Activated CD8-positive, alpha-beta memory T cell treated with anti-CD3 and anti-CD28 coated beads, Interleukin-2, amount 10 ng/mL, durations not matched to agents 7 days and 5 days (primary cell): Measurements from ENCODE around the gene ROMO1. TPM values are rescaled to one million over a fixed set of nuclear protein-coding genes. Genes with fewer than 3 reads are reported as not detected.

Experiments used
- ATAC-seq: fragments of 150-1000 bp; cut with Tn5 transposase; one replicate; pipeline ENCODE4 v1.10.0; 2021; ENCODE audit warnings: moderate library complexity
- CTCF ChIA-PET: fragments of 350-600 bp; sonication (Branson Sonifier 250); formaldehyde crosslinking; loops from one replicate; lab custom pipeline; 2021; ENCODE audit warnings: antibody characterized with exemption; lab: Charles Lee
- DNase-seq: peaks from one replicate; pipeline ENCODE4 v3.0.0-alpha.2; 2020
- H3K27ac Mint-ChIP-seq: one replicate; pipeline ENCODE4 v1.8.0; 2021; ENCODE audit warnings: mild to moderate bottlenecking, mixed read lengths
- H3K27me3 Mint-ChIP-seq: one replicate; pipeline ENCODE4 v1.8.0; 2021; ENCODE audit warnings: mixed read lengths
- H3K36me3 Mint-ChIP-seq: one replicate; pipeline ENCODE4 v1.8.0; 2021; ENCODE audit warnings: mild to moderate bottlenecking, mixed read lengths
- H3K4me1 Mint-ChIP-seq: one replicate; pipeline ENCODE4 v1.8.0; 2021; ENCODE audit warnings: mixed read lengths
- H3K4me3 Mint-ChIP-seq: one replicate; pipeline ENCODE4 v1.8.0; 2021; ENCODE audit warnings: mild to moderate bottlenecking, moderate library complexity, mixed read lengths
- H3K9me3 Mint-ChIP-seq: one replicate; pipeline ENCODE4 v1.8.0; 2022; ENCODE audit warnings: low read depth, mixed read lengths
- total RNA-seq, 2 experiments: library from RNA; stranded (reverse); gene quantifications; one replicate each; pipeline ENCODE4 v1.2.3, GENCODE V29; 2021

Gene ROMO1
- total RNA-seq, 2 experiments from 2014 or later: 115 to 122 TPM

DNA sequence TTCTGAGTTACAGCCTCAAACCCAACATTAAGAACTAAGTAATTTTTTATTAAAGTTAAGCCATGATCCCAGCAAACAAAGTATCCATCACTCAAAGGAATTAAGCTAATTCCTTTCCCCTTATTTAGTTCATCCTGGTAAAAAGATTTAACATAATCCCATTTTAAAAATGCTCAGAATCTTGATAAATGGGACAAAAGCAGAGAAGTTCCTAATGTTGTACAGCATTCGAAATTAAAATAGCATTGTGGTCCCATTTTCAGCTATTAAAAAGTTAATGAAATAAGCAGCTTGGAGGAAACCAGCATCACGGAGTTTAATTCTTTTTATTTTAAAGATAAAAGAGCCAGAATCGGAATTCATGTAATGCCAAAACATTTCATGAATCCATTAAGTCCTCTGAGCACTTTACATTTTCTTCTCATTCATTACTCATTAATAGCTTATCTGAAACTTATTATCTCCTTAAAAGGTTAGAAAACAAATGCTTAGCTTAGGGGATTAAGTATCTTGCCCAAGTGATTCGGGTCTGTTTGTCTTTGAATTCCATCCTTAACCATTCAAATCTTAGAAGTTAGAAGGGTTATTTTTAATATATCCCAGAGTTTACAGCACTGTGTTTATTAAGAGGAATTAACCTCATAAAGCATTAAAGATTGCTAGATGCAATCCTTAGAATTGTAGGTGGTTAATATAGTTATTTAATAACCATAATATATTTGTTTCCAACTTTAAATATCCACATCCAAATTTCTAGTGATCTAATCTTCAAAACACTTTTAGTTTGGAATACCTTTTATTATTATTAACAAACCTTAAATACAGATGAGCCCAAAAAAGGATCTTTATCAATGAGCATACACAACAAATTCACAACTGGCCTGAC lies 31.6 kb downstream of the ROMO1 start:
- Mint-ChIP-seq H3K4me1 (peaks cover 48% of the 10 kb centered on the region), H3K9me3 (no peaks in the 10 kb centered on the region), H3K36me3 (peaks cover 64% of the 10 kb centered on the region), H3K4me3 (no peak overlapping the region), H3K27ac (no peak overlapping the region), H3K27me3 (no peaks in the 10 kb centered on the region)
- DNase-seq: no peak
- ATAC-seq: no peak
- CTCF ChIA-PET: interaction anchor here (1.2 kb wide), 1 partner anchor 9 kb away, joined by 3 read pairs; no protein-coding TSS in a partner anchor

DNA sequence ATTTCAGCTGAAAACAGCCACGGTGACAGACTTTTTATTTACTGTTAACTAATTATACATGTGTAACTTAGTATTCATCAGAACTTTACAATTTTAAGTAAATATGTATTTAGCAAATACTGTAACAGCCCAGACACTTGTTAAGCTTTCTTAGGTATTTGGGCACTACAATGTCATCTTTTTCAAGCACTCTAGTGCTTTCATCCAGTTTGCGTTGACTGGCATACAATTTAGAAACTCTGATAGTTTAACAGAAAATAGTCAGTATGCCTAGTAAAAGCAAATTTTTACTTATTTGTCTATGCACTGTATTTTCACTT lies 32.2 kb downstream of the ROMO1 start:
- peaks cover 52% of the 10 kb centered on the region for H3K4me1 Mint-ChIP-seq
- peaks cover 66% of the 10 kb centered on the region for H3K36me3 Mint-ChIP-seq
- CTCF ChIA-PET: no interaction called here
- ATAC-seq (no peak), DNase-seq (no peak)
- H3K4me3 Mint-ChIP-seq: no peak overlapping the region
- no peaks in the 10 kb centered on the region for H3K9me3 Mint-ChIP-seq
- no peak overlapping the region for H3K27ac Mint-ChIP-seq
- H3K27me3 Mint-ChIP-seq: no peaks in the 10 kb centered on the region

DNA sequence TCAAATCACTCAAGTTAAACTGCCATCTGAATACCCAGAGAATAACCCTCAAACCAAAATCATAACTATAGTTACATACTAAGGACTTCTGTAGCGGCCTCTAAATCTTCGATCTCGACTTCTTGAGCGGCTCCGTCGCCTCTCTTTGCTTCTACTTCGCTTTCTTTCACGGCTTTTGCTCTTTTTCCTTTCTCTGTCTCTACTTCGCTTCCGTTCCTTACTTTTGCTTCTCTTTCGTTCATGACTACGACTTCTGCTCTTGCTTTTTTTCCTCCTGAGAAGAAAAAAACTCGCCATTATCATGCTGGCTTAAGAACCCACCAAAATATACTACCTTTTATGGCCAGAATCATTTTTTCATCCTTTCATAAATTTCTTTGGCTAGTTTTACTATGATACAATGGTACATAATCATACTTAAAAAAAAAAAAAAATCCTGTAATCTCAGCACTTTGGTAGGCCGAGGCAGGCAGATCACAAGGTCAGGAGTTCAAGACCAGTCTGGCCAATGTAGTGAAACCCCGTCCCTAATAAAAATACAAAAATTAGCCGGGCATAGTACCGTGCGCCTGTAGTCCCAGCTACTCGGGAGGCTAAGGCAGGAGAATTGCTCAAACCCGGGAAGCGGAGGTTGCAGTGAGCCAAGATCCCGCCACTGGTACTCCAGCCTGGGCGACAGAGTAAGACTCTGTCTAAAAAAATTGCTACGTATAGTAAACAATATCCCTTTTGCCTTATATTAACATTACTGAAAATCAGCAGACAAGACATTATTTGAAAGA lies 32.8 kb downstream of the ROMO1 start:
- peaks cover 58% of the 10 kb centered on the region for H3K4me1 Mint-ChIP-seq
- H3K36me3 Mint-ChIP-seq: peaks cover 61% of the 10 kb centered on the region
- ATAC-seq (no peak), DNase-seq (no peak)
- no peaks in the 10 kb centered on the region for H3K27me3 Mint-ChIP-seq
- CTCF ChIA-PET: no interaction called here
- H3K27ac Mint-ChIP-seq: no peak overlapping the region
- H3K4me3 Mint-ChIP-seq: no peak overlapping the region
- H3K9me3 Mint-ChIP-seq: no peaks in the 10 kb centered on the region

- no peak for ATAC-seq
- Mint-ChIP-seq H3K9me3 (no peaks in the 10 kb centered on the region), H3K36me3 (peaks cover 61% of the 10 kb centered on the region), H3K27ac (no peak overlapping the region), H3K4me3 (peak overlapping the region; percentile 15), H3K27me3 (no peaks in the 10 kb centered on the region), H3K4me1 (peaks cover 59% of the 10 kb centered on the region)
- CTCF ChIA-PET: no interaction called here
- DNase-seq: no peak
Measured at GRCh38 chr20:35732644-35732982, 33.4 kb downstream of the ROMO1 start.

- Mint-ChIP-seq H3K4me3 (no peak overlapping the region), H3K4me1 (peaks cover 71% of the 10 kb centered on the region), H3K27me3 (no peaks in the 10 kb centered on the region), H3K9me3 (no peaks in the 10 kb centered on the region), H3K27ac (peak overlapping the region; percentile 36), H3K36me3 (peaks cover 65% of the 10 kb centered on the region)
- ATAC-seq: no peak
- CTCF ChIA-PET: interaction anchor here (1.6 kb wide), 2 partner anchors 9 to 29 kb away, joined by 3 to 8 read pairs; no protein-coding TSS in a partner anchor
- DNase-seq: no peak
Measured at GRCh38 chr20:35734374-35734773, 35.2 kb downstream of the ROMO1 start.

- H3K27ac Mint-ChIP-seq: no peak overlapping the region
- no peak for DNase-seq
- no peak overlapping the region for H3K4me3 Mint-ChIP-seq
- peaks cover 64% of the 10 kb centered on the region for H3K36me3 Mint-ChIP-seq
- peaks cover 71% of the 10 kb centered on the region for H3K4me1 Mint-ChIP-seq
- CTCF ChIA-PET: interaction anchor here (1.0 to 2.3 kb wide), 5 partner anchors 8 to 149 kb away, joined by 3 to 8 read pairs (median 3); partner anchors contain the start of genes NFS1 and ROMO1
- H3K27me3 Mint-ChIP-seq: no peaks in the 10 kb centered on the region
- ATAC-seq: no peak
- no peaks in the 10 kb centered on the region for H3K9me3 Mint-ChIP-seq
Measured at GRCh38 chr20:35734777-35735649, 35.8 kb downstream of the ROMO1 start.

GRCh38 chr20:35735826-35736470 lies 36.7 kb downstream of the ROMO1 start:
- H3K27ac Mint-ChIP-seq: peak overlapping the region; percentile 62
- H3K9me3 Mint-ChIP-seq: no peaks in the 10 kb centered on the region
- no peaks in the 10 kb centered on the region for H3K27me3 Mint-ChIP-seq
- H3K4me1 Mint-ChIP-seq: peaks cover 72% of the 10 kb centered on the region
- CTCF ChIA-PET: interaction anchor here (0.7 to 2.3 kb wide), 5 partner anchors 37 to 149 kb away, joined by 3 to 6 read pairs (median 3); partner anchors contain the start of genes NFS1 and ROMO1
- H3K4me3 Mint-ChIP-seq: peak overlapping the region; percentile 27
- no peak for DNase-seq
- peaks cover 68% of the 10 kb centered on the region for H3K36me3 Mint-ChIP-seq
- ATAC-seq: no peak

GRCh38 chr20:35737865-35738333 lies 38.7 kb downstream of the ROMO1 start:
- ATAC-seq (no peak), DNase-seq (no peak)
- Mint-ChIP-seq H3K9me3 (no peaks in the 10 kb centered on the region), H3K27ac (peak overlapping the region; percentile 63), H3K36me3 (peaks cover 63% of the 10 kb centered on the region), H3K4me1 (peaks cover 58% of the 10 kb centered on the region), H3K4me3 (peak overlapping the region; percentile 55), H3K27me3 (no peaks in the 10 kb centered on the region)
- CTCF ChIA-PET: interaction anchor here (2.3 kb wide), 1 partner anchor 217 kb away, joined by 9 read pairs; the partner anchor contains the start of gene SCAND1

GRCh38 chr20:35738410-35739179 lies 39.4 kb downstream of the ROMO1 start:
- Mint-ChIP-seq H3K27ac (peak overlapping the region; percentile 63), H3K27me3 (no peaks in the 10 kb centered on the region), H3K36me3 (peaks cover 56% of the 10 kb centered on the region), H3K4me1 (peaks cover 56% of the 10 kb centered on the region), H3K4me3 (peak overlapping the region; percentile 55), H3K9me3 (no peaks in the 10 kb centered on the region)
- ATAC-seq (no peak), DNase-seq (peak; percentile 14)
- CTCF ChIA-PET: interaction anchor here (1.2 to 7.0 kb wide), 6 partner anchors 8 to 216 kb away, joined by 3 to 104 read pairs (median 8); partner anchors contain the start of genes NFS1, PHF20, ROMO1 and SCAND1

GRCh38 chr20:35739294-35740163 lies 40.3 kb downstream of the ROMO1 start:
- DNase-seq (peak; percentile 42), ATAC-seq (no peak)
- Mint-ChIP-seq H3K27me3 (no peaks in the 10 kb centered on the region), H3K4me1 (peaks cover 52% of the 10 kb centered on the region), H3K4me3 (peak overlapping the region; percentile 94), H3K27ac (peak overlapping the region; percentile 100), H3K36me3 (peaks cover 47% of the 10 kb centered on the region), H3K9me3 (no peaks in the 10 kb centered on the region)
- CTCF ChIA-PET: interaction anchor here (0.6 to 7.0 kb wide), 11 partner anchors 9 to 215 kb away, joined by 3 to 104 read pairs (median 3); partner anchors contain the start of genes NFS1, PHF20, ROMO1 and SCAND1
